ENCODE data around the gene SKOR2. TPM values are rescaled to one million over a fixed set of nuclear protein-coding genes. Genes with fewer than 3 reads are reported as not detected.

SKOR2 gene
- not detected in 2 replicates for total RNA-seq (2014; rRNA removed; shearing (Covaris generic))

DNA sequence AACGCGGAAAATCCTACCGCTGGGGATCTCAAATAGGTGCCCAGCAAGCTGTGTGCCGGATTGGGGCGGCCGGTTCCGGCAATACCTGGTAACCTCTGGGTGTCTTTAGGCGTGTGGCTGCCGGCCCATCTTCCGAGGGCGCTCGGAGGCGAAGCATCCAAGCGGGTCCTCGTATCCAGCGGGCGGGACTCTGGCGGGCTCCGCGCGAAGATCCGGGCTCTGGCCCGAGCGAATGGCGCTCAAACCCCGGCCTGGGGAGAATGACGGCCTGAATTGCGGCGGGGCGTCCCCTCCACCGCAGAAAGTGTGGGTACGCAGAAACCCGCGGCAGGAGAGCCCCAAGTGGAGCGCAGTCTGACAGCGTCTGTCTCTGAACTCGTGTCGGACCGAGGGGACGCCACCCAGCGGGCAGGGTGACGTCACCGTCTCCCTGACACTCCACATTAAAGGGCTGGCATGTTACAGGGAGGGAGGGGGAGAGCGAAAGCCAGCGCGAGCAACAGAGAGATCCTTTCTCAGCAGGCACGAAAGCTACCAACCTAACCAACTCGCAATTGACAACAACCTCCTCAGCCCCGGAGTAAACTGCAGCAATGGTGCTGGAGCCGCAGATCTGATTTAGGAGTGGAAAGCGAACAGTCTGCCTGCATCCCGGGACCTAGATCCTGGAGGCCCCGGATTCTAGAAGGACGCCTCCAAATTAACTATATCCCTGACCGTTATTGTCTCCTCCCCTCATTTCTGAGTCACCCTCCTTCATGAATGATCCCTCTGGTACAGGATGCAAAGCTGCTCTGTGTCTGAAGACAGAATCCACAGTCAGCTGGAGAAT, at the start of gene SKOR2:
Gene SKOR2 (minus strand): TSS at position 372 of the 832 bp plus-strand sequence. CDS start 2,477 bp downstream, outside the sequence.
- no peak for DNase-seq (ENCODE audit: low read depth)

GRCh38 chr18:47296462-47296861, 45.0 kb upstream of the SKOR2 start:
- no peak for DNase-seq (ENCODE audit: low read depth)

DNA sequence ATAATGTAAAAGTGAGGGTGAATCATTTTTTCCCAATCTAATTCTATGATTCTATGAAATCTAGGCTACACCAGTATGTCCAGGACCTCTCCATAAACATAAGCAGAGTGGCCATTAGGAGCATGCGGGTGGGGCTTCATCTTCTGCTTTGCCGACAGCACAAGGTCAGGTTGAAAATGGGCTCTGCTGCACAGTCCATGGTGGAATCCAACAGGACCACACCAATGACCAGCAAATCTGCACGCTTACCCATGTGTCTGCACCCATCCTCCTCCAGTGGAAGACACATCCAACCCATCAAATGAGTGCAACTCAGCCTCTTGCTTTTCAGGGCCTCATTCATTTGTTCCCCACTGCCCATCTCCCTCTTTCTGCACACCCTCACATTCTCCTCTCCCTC, 43.3 kb upstream of the SKOR2 start:
- DNase-seq (ENCODE audit: low read depth): no peak

- DNase-seq (ENCODE audit: low read depth): no peak
Observed at GRCh38 chr18:47288741-47289140, 37.3 kb upstream of the SKOR2 start.

- DNase-seq (ENCODE audit: low read depth): no peak
Observed at GRCh38 chr18:47287911-47288585, 36.6 kb upstream of the SKOR2 start.

DNA sequence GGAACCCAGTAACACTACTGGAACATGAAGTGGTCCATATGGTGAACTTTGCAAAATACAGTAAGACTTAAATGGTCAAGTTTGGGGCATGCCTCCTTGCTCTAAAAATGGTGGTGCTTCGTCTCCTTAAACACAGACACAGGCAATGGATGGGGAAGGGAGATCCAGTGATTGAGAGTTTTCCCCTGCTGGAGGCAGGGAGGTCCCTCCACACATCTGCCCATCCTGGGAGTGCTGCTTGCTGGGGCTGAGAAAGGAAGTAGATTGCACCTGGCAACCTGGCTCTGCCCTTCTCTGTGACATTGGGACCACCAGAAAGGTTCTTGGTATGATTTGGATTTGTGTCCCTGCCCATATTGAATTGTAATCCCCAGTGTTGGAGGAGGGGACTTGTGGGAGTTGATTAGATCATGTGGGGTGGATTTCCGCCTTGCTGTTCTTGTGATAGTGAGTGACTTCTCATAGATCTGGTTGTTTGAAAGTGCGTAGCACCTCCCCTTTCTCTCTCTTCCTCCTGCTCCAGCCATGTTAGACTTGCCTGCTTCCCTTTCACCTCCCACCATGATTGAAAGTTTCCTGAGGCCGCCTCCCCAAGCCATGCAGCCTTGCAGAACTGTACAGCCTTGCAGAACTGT, 35.4 kb upstream of the SKOR2 start:
- DNase-seq (ENCODE audit: low read depth): no peak

- no peak for DNase-seq (ENCODE audit: low read depth)
Observed at GRCh38 chr18:47285456-47285855, 34.0 kb upstream of the SKOR2 start.

DNA sequence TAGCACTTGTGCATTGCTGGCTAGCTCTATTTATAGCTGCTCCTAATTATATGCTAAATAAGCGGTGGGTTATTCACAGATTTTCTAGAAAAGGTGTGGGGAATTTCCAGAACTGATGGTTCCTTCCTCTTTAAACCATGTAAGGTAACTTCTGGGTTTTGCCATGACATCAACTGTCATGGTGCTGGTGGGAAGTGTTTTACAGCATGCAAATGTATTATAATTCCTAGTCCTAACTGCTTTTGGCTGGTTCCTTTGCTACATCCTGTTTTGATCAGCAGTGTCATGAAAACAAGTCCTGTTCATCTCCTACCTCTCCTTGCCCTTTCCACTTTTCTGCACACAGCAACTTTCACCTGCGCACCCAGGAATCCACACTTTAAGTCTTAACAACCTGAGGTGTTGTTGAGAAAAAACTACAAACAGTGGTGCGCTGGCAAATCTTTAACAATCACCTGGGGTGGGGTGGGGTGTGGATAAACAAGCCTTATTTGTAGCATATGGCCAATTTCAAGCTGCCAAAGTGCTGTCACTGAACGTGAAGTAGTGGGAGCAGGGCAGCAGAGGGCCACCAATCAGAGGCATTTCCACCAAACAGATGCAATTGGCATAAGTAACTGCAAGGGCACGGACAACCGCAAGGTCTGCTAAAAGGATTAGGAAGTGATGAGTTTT, 33.4 kb upstream of the SKOR2 start:
- DNase-seq (ENCODE audit: low read depth): no peak

GRCh38 chr18:47283476-47283875, 32.0 kb upstream of the SKOR2 start:
- peak; percentile 39 for DNase-seq (ENCODE audit: low read depth)

- no peak for DNase-seq (ENCODE audit: low read depth)
Observed at GRCh38 chr18:47280121-47280520, 28.7 kb upstream of the SKOR2 start.

GRCh38 chr18:47274961-47275360, 23.5 kb upstream of the SKOR2 start:
- DNase-seq (ENCODE audit: low read depth): no peak

- no peak for DNase-seq (ENCODE audit: low read depth)
Observed at GRCh38 chr18:47265197-47265596, 13.7 kb upstream of the SKOR2 start.

DNA sequence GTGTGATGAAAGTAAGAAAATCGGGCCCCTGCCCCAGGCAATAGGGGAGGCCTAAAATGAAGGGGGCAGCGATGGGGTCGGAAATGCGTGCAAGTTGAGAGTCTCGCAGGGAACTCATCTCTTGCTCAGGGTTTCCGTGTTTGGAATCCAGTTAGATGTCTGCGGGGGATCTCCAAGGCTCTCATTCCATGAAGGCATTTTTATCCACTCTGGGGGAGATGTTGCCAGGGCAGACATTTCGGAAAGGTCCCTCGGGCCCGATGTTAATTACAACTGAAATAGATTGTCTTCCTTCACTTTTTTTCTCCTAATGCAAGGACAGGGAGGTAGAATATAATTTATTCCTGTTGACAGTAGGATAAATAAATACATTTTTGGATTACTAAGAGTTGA, 12.8 kb upstream of the SKOR2 start:
- DNase-seq (ENCODE audit: low read depth): no peak

- DNase-seq (ENCODE audit: low read depth): no peak
Observed at GRCh38 chr18:47263430-47264307, 12.2 kb upstream of the SKOR2 start.

DNA sequence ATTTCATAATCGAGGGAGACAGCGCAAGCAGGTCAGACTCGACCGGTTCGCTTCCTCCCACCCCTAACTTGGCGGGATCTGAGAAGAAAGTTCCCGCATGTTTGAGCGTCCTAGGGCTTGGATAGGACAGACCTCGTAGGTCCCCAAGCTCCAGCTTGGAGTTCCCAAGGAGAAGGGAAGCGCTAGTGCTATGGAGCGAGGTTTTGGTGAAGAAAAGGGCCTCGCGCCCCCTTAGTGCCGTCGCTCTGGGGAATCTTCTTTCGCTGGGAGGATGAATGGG, 11.6 kb upstream of the SKOR2 start:
- DNase-seq (ENCODE audit: low read depth): no peak

DNA sequence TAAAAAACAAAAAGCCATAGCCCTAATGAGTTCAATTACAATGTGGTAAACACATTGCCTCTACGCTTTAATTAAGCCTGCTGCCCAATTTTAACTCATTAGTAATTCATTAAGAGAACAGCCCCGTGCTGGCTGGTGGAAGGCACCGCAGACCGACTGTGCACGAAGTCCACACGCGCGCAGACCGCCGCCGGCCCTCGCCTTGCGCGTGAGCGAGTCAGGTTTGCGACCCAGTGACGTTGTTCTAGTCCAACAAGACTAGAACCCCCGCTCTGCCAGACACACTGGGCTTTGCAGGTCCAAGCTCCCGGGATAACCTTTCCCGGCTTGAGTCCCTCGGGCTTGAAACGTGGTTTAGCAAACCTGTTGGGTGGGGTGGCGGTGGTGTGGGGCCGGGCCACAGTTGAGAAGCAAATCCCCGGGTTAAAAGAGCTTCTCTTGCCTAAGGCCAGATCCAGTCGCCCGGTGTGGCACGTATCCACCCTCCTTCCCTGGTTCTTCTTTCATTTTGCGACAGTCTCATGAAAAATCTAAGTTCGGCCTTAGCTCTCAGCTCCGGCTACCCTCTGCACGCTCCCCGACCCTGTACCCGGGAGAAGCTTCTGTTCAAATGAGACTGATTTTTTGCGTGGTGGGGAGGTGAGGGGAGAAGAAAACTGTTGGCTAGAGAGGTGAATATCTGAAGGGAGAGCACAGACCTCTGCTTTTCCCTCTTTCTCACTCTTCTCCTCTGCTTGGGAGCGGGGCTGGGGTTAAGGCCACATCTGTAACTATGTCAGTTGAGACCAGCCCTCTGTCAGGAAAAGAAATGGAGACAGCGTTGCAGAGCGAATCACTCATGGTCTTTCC, 11.1 kb upstream of the SKOR2 start:
- DNase-seq (ENCODE audit: low read depth): no peak

GRCh38 chr18:47261902-47262300, 10.4 kb upstream of the SKOR2 start:
- DNase-seq (ENCODE audit: low read depth): no peak

DNA sequence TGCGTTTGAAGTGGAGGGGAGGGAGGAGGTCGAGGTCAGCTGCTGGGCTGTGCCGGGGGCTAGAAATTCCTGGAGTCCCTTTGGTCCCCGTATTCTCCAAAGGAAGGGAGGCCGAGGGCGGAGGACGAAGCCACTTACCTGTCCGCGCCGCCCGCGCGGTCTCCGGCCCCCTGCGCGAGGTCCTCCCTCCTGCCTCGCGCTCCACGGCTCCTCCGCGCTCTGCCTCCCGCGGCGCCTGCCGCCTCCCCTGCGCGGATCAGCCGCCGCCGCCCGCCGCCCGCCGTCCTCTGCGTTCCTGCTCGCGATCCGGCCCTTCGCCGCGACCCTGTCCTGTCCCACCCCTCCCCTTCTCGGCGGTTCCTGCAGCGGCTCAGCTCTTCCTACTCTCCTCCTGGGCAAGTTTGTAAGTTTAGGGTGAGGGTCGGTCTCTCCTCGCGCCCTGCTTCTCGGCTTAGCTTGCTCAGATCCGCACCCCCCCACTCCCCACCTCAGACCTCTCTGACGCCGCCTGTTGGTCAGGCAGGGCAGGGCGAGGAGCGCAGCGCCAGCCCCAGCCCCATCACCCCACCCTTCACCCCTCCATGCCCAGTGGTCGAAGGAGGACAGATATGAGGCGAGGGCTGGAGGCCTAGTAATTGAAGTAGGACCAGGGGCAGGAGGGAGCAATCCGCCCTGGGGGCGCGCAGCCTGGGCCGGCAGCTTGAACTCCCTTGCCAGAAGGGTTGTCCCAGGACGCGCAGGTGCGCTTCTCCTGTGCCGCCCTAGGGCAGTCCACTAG, 9.7 kb upstream of the SKOR2 start:
- no peak for DNase-seq (ENCODE audit: low read depth)

- DNase-seq (ENCODE audit: low read depth): peak; percentile 20
Observed at GRCh38 chr18:47260120-47260923, 8.9 kb upstream of the SKOR2 start.
